Osteocyte (in vitro differentiated cells): Measurements from ENCODE around the gene LRRC4C. TPM values are rescaled to one million over a fixed set of nuclear protein-coding genes. Genes with fewer than 3 reads are reported as not detected.

ENCODE experiments used
- DNase-seq: peaks from one replicate; pipeline ENCODE4 v3.0.0; 2021; ENCODE audit warnings: mixed read lengths; ENCODE audit not compliant: unreplicated experiment; ENCODE audit errors: extremely low spot score
- H3K27ac Mint-ChIP-seq: one replicate; pipeline ENCODE4 v1.8.0; 2021; ENCODE audit warnings: mild to moderate bottlenecking, mixed read lengths; ENCODE audit not compliant: unreplicated experiment
- H3K27me3 Mint-ChIP-seq: one replicate; pipeline ENCODE4 v1.8.0; 2021; ENCODE audit warnings: mixed read lengths; ENCODE audit not compliant: unreplicated experiment
- H3K36me3 Mint-ChIP-seq: one replicate; pipeline ENCODE4 v1.8.0; 2021; ENCODE audit warnings: mixed read lengths; ENCODE audit not compliant: unreplicated experiment
- H3K4me1 Mint-ChIP-seq: one replicate; pipeline ENCODE4 v1.8.0; 2021; ENCODE audit warnings: mixed read lengths; ENCODE audit not compliant: unreplicated experiment
- H3K4me3 Mint-ChIP-seq: one replicate; pipeline ENCODE4 v1.8.0; 2021; ENCODE audit warnings: mild to moderate bottlenecking, moderate library complexity, mixed read lengths; ENCODE audit not compliant: unreplicated experiment
- H3K9me3 Mint-ChIP-seq: one replicate; pipeline ENCODE4 v1.8.0; 2021; ENCODE audit warnings: mixed read lengths; ENCODE audit not compliant: unreplicated experiment
- total RNA-seq: library from RNA; stranded (reverse); gene quantifications from 2 replicates; pipeline ENCODE4 v1.2.1, GENCODE V29; 2021
- TF ChIP-seq, protein P1 (sequence below): fragments of 200-600 bp; sonication (generic); IDR thresholded peaks from 2 replicates; pipeline ENCODE4 v1.5.0; 2021; ENCODE audit warnings: antibody characterized with exemption, mild to moderate bottlenecking, moderate library complexity

The LRRC4C gene
- total RNA-seq, 1 donor from 2014 or later, result 0.16 TPM

DNA sequence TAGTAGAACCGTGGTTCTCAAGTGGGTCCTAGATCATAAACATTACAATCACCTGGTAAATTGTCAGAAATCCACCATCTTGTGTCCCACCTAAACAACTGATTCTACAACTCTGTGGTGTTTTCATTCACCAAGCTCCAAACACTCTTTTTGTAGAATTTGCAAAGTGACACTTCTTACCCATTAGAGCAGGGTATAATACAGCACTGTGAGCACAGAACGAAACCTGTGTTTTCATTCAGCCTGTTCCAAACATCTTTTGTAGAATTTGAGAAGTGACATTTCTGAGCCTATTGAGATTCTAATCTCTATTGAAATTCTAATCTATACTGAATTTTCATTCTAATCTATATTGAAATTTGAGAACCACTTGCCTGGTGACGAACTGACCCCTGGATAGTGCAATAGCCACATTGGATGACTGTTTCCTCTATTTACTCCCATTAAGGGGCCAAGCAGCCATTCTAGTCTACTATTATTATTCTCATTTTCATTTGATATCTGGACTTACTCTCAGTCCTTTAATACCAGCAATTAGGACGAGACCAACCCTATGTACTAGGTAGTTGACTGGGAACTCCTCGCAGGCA lies 616.6 kb downstream of the LRRC4C start:
- TF ChIP-seq, protein P1, sequence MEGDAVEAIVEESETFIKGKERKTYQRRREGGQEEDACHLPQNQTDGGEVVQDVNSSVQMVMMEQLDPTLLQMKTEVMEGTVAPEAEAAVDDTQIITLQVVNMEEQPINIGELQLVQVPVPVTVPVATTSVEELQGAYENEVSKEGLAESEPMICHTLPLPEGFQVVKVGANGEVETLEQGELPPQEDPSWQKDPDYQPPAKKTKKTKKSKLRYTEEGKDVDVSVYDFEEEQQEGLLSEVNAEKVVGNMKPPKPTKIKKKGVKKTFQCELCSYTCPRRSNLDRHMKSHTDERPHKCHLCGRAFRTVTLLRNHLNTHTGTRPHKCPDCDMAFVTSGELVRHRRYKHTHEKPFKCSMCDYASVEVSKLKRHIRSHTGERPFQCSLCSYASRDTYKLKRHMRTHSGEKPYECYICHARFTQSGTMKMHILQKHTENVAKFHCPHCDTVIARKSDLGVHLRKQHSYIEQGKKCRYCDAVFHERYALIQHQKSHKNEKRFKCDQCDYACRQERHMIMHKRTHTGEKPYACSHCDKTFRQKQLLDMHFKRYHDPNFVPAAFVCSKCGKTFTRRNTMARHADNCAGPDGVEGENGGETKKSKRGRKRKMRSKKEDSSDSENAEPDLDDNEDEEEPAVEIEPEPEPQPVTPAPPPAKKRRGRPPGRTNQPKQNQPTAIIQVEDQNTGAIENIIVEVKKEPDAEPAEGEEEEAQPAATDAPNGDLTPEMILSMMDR, result no peak
- H3K4me1 Mint-ChIP-seq, result no peaks in the 10 kb centered on the region
- H3K27me3 Mint-ChIP-seq, result no peaks in the 10 kb centered on the region
- no peaks in the 10 kb centered on the region for H3K36me3 Mint-ChIP-seq
- peaks cover 28% of the 10 kb centered on the region for H3K9me3 Mint-ChIP-seq
- H3K4me3 Mint-ChIP-seq, result no peak overlapping the region
- no peak for DNase-seq
- H3K27ac Mint-ChIP-seq, result no peak overlapping the region

DNA sequence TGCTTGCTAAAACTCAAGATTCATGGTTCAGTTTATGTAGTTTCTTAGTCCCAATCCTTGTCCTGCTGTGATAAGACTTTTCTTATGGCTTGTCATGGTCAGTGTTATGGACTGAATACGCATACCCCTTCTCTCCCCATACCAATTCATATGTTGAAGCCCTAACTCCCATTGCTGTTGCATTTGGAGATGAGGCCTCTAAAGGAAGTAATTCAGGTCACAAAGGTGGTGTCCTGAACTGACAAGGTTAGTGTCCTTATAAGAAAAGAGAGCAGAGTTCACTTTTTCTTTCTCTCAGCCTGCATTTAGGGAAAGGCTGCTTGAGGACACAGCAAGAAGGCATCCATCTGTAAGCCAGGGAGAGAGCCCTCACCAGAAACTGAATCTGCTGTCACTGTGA lies 618.2 kb downstream of the LRRC4C start:
- H3K9me3 Mint-ChIP-seq, result peaks cover 17% of the 10 kb centered on the region
- H3K27ac Mint-ChIP-seq, result no peak overlapping the region
- DNase-seq, result no peak
- H3K4me1 Mint-ChIP-seq, result no peaks in the 10 kb centered on the region
- H3K27me3 Mint-ChIP-seq, result no peaks in the 10 kb centered on the region
- TF ChIP-seq, protein P1, result no peak
- no peak overlapping the region for H3K4me3 Mint-ChIP-seq
- H3K36me3 Mint-ChIP-seq, result no peaks in the 10 kb centered on the region

DNA sequence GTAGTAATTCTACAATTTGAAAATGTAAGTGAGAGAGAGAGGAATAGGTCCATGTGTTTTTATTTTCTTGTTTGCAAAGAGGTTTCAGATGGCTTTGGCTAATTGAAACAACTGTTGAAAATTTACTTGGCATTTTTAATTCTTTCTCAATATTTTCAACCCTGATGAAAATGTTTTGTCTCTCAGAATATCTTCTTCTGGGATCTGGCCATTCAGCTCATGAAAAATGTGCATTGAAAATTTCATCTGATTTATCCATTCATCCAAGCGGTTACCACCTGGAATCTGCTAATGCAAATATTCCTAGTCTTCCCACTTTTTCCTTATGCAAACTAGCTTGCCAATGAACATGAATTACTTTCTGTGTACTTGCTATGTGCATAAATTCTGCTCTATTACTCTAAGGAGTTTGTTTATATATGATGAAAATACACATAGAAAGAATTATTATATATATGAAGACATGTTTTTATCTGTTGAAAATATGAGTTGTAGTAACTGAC lies 621.2 kb downstream of the LRRC4C start:
- Mint-ChIP-seq H3K36me3 (no peaks in the 10 kb centered on the region), H3K4me3 (no peak overlapping the region), H3K27me3 (no peaks in the 10 kb centered on the region), H3K4me1 (no peaks in the 10 kb centered on the region), H3K27ac (no peak overlapping the region), H3K9me3 (peaks cover 7% of the 10 kb centered on the region)
- no peak for DNase-seq
- TF ChIP-seq, protein P1, result no peak

DNA sequence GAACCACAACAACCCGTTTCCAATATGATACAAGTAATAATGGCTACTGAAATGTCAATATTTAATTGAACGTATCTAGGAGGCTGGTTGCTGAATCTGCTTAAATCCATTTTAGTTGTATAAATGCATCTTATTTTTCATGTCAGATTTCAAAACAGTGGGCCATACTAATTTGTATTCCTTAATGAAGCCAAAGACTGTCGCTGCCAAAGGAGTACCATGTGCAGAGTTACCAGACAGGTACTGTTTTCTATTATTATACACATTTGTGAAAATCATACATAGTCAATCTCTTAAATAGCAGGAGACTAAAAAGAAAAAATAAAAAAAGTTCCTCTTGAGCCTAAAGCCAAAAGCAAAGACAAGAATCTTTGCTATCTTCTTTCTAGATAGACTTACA lies 632.3 kb downstream of the LRRC4C start:
- Mint-ChIP-seq H3K9me3 (peaks cover 5% of the 10 kb centered on the region), H3K27me3 (no peaks in the 10 kb centered on the region), H3K4me3 (no peak overlapping the region), H3K27ac (no peak overlapping the region), H3K36me3 (no peaks in the 10 kb centered on the region), H3K4me1 (no peaks in the 10 kb centered on the region)
- TF ChIP-seq, protein P1, result no peak
- no peak for DNase-seq

DNA sequence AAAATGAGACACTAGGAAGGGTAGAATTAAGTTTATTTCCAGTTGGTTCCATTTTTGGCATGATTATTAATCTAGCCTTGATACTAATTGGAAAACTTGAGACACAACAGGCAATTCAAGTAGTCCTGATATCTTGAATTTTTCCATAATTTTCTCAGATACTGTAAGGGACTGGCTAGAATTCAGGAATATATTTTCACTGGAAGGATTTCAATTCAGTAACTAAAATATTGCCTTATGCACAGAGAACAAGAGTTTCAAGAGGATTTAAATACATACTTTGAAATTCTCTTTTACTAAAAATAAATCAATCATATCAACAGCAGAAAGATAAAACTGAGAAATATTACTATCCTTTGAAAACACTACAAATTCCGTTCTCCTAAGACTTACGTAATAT lies 632.9 kb downstream of the LRRC4C start:
- Mint-ChIP-seq H3K36me3 (no peaks in the 10 kb centered on the region), H3K4me3 (no peak overlapping the region), H3K27me3 (no peaks in the 10 kb centered on the region), H3K4me1 (no peaks in the 10 kb centered on the region), H3K9me3 (peaks cover 9% of the 10 kb centered on the region), H3K27ac (no peak overlapping the region)
- TF ChIP-seq, protein P1, result no peak
- no peak for DNase-seq
